Left ventricle myocardium inferior (tissue), 1 donor: Measurements from ENCODE around the gene TMEM115. TPM values are rescaled to one million over a fixed set of nuclear protein-coding genes. Genes with fewer than 3 reads are reported as not detected.

Source experiments
- DNase-seq: peaks from one replicate; pipeline ENCODE4 v3.0.0-alpha.2; 2020
- H3K27ac ChIP-seq: fragments of 200-600 bp; replicated peaks from 2 replicates; pipeline ENCODE4 v1.8.0; 2021
- H3K27me3 ChIP-seq: fragments of 200-600 bp; 2 replicates; pipeline ENCODE4 v1.8.0; 2021; ENCODE audit warnings: low read depth
- H3K36me3 ChIP-seq: fragments of 200-600 bp; 2 replicates; pipeline ENCODE4 v1.8.0; 2021
- H3K4me1 ChIP-seq: fragments of 200-600 bp; 2 replicates; pipeline ENCODE4 v1.8.0; 2021
- H3K4me3 ChIP-seq: fragments of 200-600 bp; 2 replicates; pipeline ENCODE4 v1.8.0; 2021; ENCODE audit warnings: mild to moderate bottlenecking, moderate library complexity
- H3K9me3 ChIP-seq: fragments of 200-600 bp; replicated peaks from 2 replicates; pipeline ENCODE4 v1.8.0; 2021
- intact Hi-C: fragments of 100-400 bp; cut with micrococcal nuclease; formaldehyde crosslinking; loops from one replicate; pipeline ENCODE4 v1.11.0; 2022
- total RNA-seq: library from RNA; stranded (reverse); fragmentation: NEBNext Ultra II Directional; extraction: Animal tissue kit (Norgen Biotek cat#: 25700); gene quantifications from one replicate; pipeline ENCODE4 v1.2.1, GENCODE V29; 2021
- TF ChIP-seq, protein P1 (sequence below): fragments of 200-600 bp; IDR thresholded peaks from 2 replicates; pipeline ENCODE4 v1.8.0; 2021; ENCODE audit warnings: antibody characterized with exemption, mild to moderate bottlenecking, borderline replicate concordance
- donor health status: DM: no; HTN: yes; CAD: no; lungs with severe emphysema.

TMEM115 gene
- total RNA-seq, 1 donor from 2014 or later = 23.5 TPM

DNA sequence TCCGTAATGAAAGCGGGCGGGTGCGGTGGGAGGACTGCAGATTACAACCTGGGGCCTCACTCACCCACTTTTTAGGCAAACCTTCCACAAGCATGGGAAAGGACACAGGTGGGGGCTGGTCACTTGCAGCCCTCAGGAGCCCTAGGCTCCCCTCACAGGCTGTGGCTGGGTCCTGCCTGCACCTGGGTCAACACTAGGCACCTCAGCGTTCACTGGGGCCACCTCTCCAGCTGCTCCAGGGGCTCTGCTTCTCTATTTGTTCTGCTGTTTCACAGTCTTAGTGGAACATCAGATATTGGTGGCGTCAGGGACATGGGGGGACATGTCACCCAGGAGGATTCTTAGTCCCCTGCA, 30.1 kb upstream of the TMEM115 start:
- Histone ChIP-seq H3K27ac (no peak overlapping the region), H3K4me1 (peaks cover 32% of the 10 kb centered on the region), H3K36me3 (no peaks in the 10 kb centered on the region), H3K4me3 (no peak overlapping the region), H3K27me3 (no peaks in the 10 kb centered on the region), H3K9me3 (no peaks in the 10 kb centered on the region)
- no peak for DNase-seq
- TF ChIP-seq, protein P1, sequence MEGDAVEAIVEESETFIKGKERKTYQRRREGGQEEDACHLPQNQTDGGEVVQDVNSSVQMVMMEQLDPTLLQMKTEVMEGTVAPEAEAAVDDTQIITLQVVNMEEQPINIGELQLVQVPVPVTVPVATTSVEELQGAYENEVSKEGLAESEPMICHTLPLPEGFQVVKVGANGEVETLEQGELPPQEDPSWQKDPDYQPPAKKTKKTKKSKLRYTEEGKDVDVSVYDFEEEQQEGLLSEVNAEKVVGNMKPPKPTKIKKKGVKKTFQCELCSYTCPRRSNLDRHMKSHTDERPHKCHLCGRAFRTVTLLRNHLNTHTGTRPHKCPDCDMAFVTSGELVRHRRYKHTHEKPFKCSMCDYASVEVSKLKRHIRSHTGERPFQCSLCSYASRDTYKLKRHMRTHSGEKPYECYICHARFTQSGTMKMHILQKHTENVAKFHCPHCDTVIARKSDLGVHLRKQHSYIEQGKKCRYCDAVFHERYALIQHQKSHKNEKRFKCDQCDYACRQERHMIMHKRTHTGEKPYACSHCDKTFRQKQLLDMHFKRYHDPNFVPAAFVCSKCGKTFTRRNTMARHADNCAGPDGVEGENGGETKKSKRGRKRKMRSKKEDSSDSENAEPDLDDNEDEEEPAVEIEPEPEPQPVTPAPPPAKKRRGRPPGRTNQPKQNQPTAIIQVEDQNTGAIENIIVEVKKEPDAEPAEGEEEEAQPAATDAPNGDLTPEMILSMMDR = no peak
- intact Hi-C loops = no loop called here

DNA sequence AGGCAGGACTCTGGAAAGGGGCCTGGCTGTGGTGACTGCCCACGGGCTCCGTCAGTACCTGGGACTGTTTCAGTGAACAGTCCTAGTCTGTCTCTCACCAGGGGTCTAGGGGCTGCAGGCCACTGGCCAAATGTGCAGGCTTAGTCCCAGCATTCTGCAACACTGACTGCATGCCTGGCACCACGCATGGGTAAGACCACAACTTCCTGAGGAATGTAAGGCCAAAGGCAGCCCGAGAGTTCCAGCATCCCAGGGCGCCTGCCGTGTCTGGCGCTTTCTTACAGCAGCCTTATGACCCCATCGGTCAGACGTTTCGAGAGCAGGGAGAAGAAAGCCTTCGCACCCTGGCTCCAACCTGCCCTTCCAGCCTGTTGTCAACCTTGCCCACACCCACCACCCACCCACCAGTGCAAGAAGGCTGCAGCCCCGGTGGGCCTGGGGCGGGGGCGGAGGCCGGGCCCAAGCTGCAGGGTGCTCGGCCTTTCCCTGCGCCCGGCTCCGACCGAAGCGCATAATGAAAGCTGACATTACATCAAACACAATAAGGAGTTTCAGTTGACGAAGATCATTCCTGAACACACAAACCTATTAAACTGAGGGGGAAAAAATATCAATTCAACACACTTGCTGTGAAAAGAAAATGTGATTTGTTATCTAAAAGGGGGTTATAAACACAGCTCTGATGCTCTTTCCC, 29.5 kb upstream of the TMEM115 start:
- DNase-seq = no peak
- Histone ChIP-seq H3K4me3 (no peak overlapping the region), H3K4me1 (peaks cover 32% of the 10 kb centered on the region), H3K27ac (no peak overlapping the region), H3K36me3 (no peaks in the 10 kb centered on the region), H3K9me3 (no peaks in the 10 kb centered on the region), H3K27me3 (no peaks in the 10 kb centered on the region)
- intact Hi-C loops = no loop called here
- TF ChIP-seq, protein P1 = no peak

- Histone ChIP-seq H3K4me3 (no peak overlapping the region), H3K9me3 (no peaks in the 10 kb centered on the region), H3K4me1 (peaks cover 32% of the 10 kb centered on the region), H3K27me3 (no peaks in the 10 kb centered on the region), H3K36me3 (no peaks in the 10 kb centered on the region), H3K27ac (no peak overlapping the region)
- intact Hi-C loops = no loop called here
- TF ChIP-seq, protein P1 = peak; percentile 29
- DNase-seq = no peak
Measured at GRCh38 chr3:50388016-50388719, 28.8 kb upstream of the TMEM115 start.

GRCh38 chr3:50385754-50386153, 26.4 kb upstream of the TMEM115 start:
- Histone ChIP-seq H3K4me1 (peaks cover 9% of the 10 kb centered on the region), H3K4me3 (no peak overlapping the region)
- intact Hi-C loops = no loop called here

DNA sequence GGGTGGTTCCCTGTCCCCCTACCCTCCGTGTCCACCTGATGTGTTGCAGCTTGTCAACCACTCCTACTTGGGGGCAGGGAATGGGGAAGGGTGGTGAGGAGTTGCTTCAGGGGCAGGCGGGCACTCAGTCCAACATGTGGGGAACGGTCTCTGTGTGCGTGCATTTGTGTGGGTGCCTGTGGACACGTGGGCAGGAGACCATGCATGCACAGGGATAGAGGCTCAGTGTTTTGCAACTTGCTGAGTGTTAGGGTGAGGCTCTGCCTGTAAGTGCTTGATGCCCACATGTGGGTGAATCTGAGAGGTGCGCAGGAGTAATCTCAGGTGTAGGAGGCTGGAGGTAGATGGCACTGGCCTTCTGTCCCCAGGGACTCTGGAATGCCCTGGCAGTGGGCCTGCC, 24.4 kb upstream of the TMEM115 start:
- no peak overlapping the region for H3K4me3 ChIP-seq
- no peak for DNase-seq
- H3K9me3 ChIP-seq = no peaks in the 10 kb centered on the region
- TF ChIP-seq, protein P1 = no peak
- no peaks in the 10 kb centered on the region for H3K4me1 ChIP-seq
- no peaks in the 10 kb centered on the region for H3K27me3 ChIP-seq
- intact Hi-C loops = no loop called here
- H3K27ac ChIP-seq = no peak overlapping the region
- H3K36me3 ChIP-seq = no peaks in the 10 kb centered on the region

More at GRCh38 chr3:50385754-50386153, 26.4 kb upstream of the TMEM115 start:
- no peaks in the 10 kb centered on the region for H3K9me3 ChIP-seq
- TF ChIP-seq, protein P1 = no peak
- no peak for DNase-seq
- no peaks in the 10 kb centered on the region for H3K27me3 ChIP-seq
- no peaks in the 10 kb centered on the region for H3K36me3 ChIP-seq
- no peak overlapping the region for H3K27ac ChIP-seq
